VCaP (cell line): ENCODE measurements around the gene CXCL9.

Source experiments
- H3K27ac ChIP-seq: fragments of 450-650 bp; 2 replicates; pipeline ENCODE4 v1.5.1; 2017
- TF ChIP-seq, protein P1 (sequence below): fragments of 450-650 bp; conservative IDR thresholded peaks from 2 replicates; pipeline ENCODE4 v1.5.1; 2017; ENCODE audit warnings: mild to moderate bottlenecking, moderate library complexity

Gene CXCL9

DNA sequence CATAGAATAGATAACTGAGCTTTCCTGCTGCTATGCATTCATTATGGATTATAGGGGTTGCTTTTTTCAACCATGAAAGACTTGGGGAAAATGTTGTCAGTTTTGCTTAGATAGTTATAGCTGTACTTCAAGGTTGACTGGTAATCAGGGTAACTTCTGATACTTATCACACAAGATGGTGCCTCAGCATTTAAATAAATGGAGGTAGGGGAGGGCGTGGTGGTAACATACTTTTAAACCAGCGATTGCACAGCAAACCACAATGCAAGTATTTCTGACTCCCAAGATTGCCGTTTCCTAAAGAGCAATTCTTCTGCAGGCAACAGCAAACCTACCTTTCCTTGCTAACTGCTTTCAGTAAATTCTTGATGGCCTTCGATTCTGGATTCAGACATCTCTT lies 14.7 kb upstream of the CXCL9 start:
- no peak overlapping the region for H3K27ac ChIP-seq
- TF ChIP-seq, protein P1, sequence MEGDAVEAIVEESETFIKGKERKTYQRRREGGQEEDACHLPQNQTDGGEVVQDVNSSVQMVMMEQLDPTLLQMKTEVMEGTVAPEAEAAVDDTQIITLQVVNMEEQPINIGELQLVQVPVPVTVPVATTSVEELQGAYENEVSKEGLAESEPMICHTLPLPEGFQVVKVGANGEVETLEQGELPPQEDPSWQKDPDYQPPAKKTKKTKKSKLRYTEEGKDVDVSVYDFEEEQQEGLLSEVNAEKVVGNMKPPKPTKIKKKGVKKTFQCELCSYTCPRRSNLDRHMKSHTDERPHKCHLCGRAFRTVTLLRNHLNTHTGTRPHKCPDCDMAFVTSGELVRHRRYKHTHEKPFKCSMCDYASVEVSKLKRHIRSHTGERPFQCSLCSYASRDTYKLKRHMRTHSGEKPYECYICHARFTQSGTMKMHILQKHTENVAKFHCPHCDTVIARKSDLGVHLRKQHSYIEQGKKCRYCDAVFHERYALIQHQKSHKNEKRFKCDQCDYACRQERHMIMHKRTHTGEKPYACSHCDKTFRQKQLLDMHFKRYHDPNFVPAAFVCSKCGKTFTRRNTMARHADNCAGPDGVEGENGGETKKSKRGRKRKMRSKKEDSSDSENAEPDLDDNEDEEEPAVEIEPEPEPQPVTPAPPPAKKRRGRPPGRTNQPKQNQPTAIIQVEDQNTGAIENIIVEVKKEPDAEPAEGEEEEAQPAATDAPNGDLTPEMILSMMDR = no peak

DNA sequence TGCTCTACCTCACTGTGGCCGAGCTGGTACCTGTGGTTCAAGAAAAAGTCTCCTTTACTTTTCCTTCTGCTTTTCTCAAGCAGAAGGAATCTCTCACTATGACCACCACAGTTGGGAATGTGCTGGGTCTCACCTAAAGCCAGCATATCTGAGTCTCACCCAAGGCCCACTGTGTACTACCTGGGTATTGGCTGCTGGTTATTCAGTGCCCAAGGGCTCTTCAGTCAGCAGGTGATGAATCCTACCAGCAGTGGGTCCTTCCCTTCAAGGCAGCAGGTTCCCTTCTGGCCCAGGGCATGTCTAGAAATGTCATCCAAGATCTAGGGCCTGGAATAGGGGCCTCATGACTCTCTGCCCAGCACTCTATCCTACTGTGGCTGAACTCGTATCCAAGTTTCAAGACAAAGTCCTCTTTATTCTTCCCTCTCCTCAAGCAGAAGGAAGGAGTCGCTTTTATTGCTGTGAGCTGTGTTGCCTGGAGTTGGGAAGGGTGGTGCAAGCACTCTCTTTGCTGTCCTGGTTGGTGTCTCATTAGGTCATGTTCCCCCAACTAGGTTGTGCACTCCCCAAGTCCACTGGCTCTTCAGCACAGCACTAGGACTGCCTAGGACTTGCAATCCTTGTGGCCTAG lies 9.9 kb upstream of the CXCL9 start:
- H3K27ac ChIP-seq = no peak overlapping the region
- TF ChIP-seq, protein P1 = no peak

DNA sequence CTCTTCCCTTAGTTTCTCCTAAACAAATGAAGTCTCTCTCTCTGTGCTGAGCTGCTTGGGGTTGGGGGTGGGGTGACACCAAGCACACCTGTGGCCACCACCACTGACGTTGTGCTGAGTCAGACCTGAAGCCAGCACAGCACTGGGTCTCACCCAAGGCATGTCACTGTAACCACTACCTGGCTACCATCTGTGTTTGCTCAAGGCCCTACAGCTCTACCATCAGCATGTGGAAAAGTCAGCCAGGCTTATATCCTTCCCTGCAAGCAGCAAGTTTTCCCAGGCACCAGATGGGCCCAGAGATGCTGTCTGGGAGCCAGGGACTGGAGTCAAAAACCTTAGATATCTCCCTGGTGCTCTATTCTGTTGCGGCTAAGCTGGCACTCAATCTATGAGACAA lies 9.1 kb upstream of the CXCL9 start:
- H3K27ac ChIP-seq = no peak overlapping the region
- TF ChIP-seq, protein P1 = no peak

DNA sequence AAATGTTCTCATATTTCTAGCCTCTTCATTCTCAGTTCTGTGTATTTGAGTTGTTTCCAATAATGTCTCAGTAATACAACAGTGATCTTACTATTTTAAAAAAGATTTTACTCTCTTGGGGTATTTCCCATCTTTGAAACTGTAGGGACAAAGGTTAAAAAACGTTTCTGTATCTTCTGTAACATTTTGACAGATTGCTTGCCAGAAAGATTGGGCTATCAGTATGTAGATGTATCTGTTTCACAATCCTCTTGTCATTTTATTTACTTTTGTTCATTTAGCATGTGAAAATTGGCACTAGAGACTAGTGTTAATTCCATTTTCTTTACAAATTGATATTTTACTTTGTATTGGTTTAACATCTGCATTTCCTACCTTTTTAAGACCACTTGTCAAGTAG lies 6.2 kb upstream of the CXCL9 start:
- TF ChIP-seq, protein P1 = no peak
- H3K27ac ChIP-seq = peak overlapping the region; percentile 12; the same call in 1 of the 2 replicates

DNA sequence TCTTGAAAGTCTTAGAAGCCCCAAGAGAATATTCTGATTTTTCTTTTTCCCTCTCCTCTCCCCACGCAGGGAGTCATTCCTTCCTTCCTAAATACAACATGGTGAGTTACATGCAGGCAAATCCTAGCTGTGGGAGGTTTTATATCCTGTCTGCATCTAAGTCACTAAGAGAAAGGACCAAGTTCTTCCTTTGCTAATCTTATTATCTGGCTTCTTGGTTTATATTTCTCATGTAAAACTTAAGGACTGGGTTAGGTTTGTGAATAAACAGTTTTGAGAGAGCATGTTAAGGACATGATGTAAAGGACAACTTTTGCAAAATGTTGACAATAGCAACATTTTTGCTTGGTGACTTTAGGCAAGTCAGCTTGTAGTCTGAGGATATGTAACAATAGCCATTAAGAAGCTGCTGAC lies 5.1 kb upstream of the CXCL9 start:
- no peak overlapping the region for H3K27ac ChIP-seq

DNA sequence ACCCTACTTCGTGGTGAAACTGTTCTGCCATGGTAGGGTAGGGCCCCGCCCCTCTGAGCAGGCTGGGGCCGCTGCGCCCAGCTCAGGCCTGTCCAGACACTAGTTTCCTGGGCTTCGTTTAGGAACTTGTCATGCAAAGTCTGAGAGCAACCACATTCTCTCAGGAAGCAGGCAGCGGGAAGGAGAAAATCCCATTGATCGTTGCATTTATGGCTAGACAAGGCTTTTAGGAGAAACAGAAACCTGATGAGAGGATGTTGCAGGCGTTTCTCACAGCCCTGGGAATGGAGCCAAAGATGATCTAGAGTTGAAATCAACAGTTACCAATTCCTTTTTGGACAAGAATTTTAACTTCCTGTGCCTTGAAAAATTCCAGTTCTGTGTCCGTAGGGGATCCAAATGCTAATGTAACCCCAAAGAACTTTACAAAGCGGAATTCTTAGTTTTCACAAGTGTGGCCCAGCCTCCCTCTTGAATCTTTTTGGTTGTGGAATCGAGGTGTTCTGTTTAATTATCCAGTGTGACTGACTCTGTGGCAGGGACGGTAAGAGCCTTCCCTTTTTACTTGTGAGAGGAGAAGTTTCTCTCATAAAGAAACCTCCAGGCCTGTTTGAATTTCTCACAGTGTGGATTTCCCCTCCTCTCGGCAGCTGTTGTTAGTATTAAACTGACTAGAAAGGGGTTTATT lies 4.5 kb upstream of the CXCL9 start:
- no peak overlapping the region for H3K27ac ChIP-seq
- TF ChIP-seq, protein P1 = no peak

More for the DNA sequence above, 5.1 kb upstream of the CXCL9 start:
- TF ChIP-seq, protein P1 = no peak

DNA sequence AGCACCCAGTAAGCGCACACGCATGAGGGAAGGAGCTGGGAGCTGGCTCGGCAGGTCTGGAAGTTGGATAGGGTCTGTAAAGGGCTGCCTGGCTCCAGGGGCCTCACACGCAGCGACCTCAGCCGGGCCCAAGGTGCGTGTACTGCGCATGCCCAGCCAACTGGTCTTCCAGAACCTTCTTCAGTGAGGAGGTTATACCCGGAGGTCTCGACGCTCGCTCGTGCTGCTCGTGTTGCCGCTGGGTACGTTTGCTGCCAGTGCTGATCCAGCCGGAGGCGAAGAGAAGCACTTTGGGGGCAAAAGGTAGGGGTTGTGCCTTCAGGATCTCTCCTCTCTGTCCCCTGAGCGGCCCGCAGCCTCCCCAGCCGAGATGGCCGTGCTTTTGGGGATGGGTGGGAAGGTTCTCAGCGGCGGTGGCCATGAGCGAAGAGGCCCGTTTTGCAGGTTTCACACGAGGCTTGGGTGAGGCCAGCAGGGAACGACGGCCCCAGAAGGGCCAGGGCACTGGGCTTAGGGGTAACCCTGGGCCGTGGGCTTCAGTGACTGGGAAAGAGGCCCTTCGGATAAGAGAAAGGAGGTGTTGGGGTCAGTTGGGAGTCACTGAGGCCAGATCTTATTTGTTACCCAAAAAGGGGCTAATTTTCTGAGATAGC lies 3.8 kb upstream of the CXCL9 start:
- TF ChIP-seq, protein P1 = no peak
- no peak overlapping the region for H3K27ac ChIP-seq
